Measurements from ENCODE around the gene NKTR.

Gene NKTR

GRCh38 chr3:42697289-42698051 lies 97.0 kb downstream of the NKTR start:
- no peak for DNase-seq
